ENCODE measurements around the gene PPARA. TPM values are rescaled to one million over a fixed set of nuclear protein-coding genes. Genes with fewer than 3 reads are reported as not detected.

Gene PPARA
- polyA plus RNA-seq, 3 donors: 7.2 to 15.4 (median 8.2) TPM

GRCh38 chr22:46290121-46290842, 140.0 kb downstream of the PPARA start:
- H3K27ac ChIP-seq (ENCODE audit: low read depth, low read length): no peak overlapping the region
- WGBS, 3 donors: 93 to 94% (median 94%) methylated on average over 17 of the region's 17 CpGs

- no peak overlapping the region for H3K27ac ChIP-seq (ENCODE audit: low read depth, low read length)
- WGBS, 3 donors: 95 to 98% (median 96%) methylated on average over 22 to 23 of the region's 23 CpGs
Observed at GRCh38 chr22:46290843-46291785, 140.8 kb downstream of the PPARA start.

- H3K27ac ChIP-seq (ENCODE audit: low read depth, low read length): no peak overlapping the region
Observed at GRCh38 chr22:46292173-46292572, 141.8 kb downstream of the PPARA start.

GRCh38 chr22:46292732-46293131, 142.4 kb downstream of the PPARA start:
- WGBS, 3 donors: 84 to 93% (median 89%) methylated on average over 14 of the region's 14 CpGs
- no peak overlapping the region for H3K27ac ChIP-seq (ENCODE audit: low read depth, low read length)

More at GRCh38 chr22:46292173-46292572, 141.8 kb downstream of the PPARA start:
- WGBS, 3 donors: 96 to 99% (median 97%) methylated on average over 3 of the region's 3 CpGs

Other genes with a start within 250 kb of the PPARA start
- gene WNT7B, start 173.4 kb upstream of the PPARA start, polyA plus RNA-seq: under 1 TPM in 1 of 3 donors, not detected in 2; 0.25 TPM
- 10 to 100 TPM in 1 of 3 donors, 1 to 10 TPM in 2; 6.2 to 10.5 (median 9.0) TPM for gene CDPF1, start 99.8 kb downstream of the PPARA start, polyA plus RNA-seq
- under 1 TPM; 0.03 to 0.11 (median 0.06) TPM for gene PKDREJ, start 112.8 kb downstream of the PPARA start, polyA plus RNA-seq
- gene TTC38, start 117.5 kb downstream of the PPARA start, polyA plus RNA-seq: 10 to 100 TPM; 20.0 to 62.3 (median 31.5) TPM
- gene GTSE1, start 146.3 kb downstream of the PPARA start, polyA plus RNA-seq: under 1 TPM; 0.13 to 0.49 (median 0.34) TPM
- 10 to 100 TPM; 16.5 to 21.5 (median 18.0) TPM for gene TRMU, start 185.2 kb downstream of the PPARA start, polyA plus RNA-seq

All from adipose tissue (tissue), 3 donors.